KMS-11 (cell line): Measurements from ENCODE around the gene CAPN11.

Experiments
- H2AFZ ChIP-seq: fragments of 200-600 bp; sonication (generic); 2 replicates; pipeline ENCODE4 v1.6.1; 2016; ENCODE audit warnings: antibody characterized with exemption, mixed run types, low read depth
- H3K27ac ChIP-seq: fragments of 200-600 bp; sonication (generic); 2 replicates; pipeline ENCODE4 v1.6.1; 2016; ENCODE audit warnings: mild to moderate bottlenecking, mixed run types
- H3K27me3 ChIP-seq: fragments of 200-600 bp; sonication (generic); 2 replicates; pipeline ENCODE4 v1.6.1; 2017; ENCODE audit warnings: mild to moderate bottlenecking, low read depth, mixed run types, moderate library complexity; ENCODE audit not compliant: insufficient read depth
- H3K36me3 ChIP-seq: fragments of 200-600 bp; sonication (generic); 2 replicates; pipeline ENCODE4 v1.6.1; 2017; ENCODE audit warnings: mild to moderate bottlenecking, mixed run types; ENCODE audit not compliant: insufficient read depth
- H3K4me1 ChIP-seq: fragments of 200-600 bp; sonication (generic); 2 replicates; pipeline ENCODE4 v1.6.1; 2016; ENCODE audit warnings: mild to moderate bottlenecking, low read depth, mixed run types; ENCODE audit not compliant: poor library complexity, severe bottlenecking
- H3K4me2 ChIP-seq: fragments of 200-600 bp; sonication (generic); 2 replicates; pipeline ENCODE4 v1.7.0; 2016; ENCODE audit warnings: mild to moderate bottlenecking, mixed run types
- H3K4me3 ChIP-seq: fragments of 200-600 bp; sonication (generic); IDR thresholded peaks from 2 replicates; pipeline ENCODE4 v1.6.1; 2017; ENCODE audit warnings: low read depth, low read length, mixed read lengths; ENCODE audit not compliant: insufficient read depth
- H3K79me2 ChIP-seq: fragments of 200-600 bp; sonication (generic); 2 replicates; pipeline ENCODE4 v1.6.1; 2016; ENCODE audit warnings: low read depth, mixed run types; ENCODE audit not compliant: insufficient read depth
- H3K9ac ChIP-seq: fragments of 200-600 bp; sonication (generic); 2 replicates; pipeline ENCODE4 v1.6.1; 2016; ENCODE audit warnings: mild to moderate bottlenecking, mixed run types
- H4K20me1 ChIP-seq: fragments of 200-600 bp; sonication (generic); 2 replicates; pipeline ENCODE4 v1.6.1; 2016; ENCODE audit warnings: mild to moderate bottlenecking, mixed run types; ENCODE audit not compliant: insufficient read depth
- CTCF ChIP-seq: fragments of 200-600 bp; sonication (generic); conservative IDR thresholded peaks from 2 replicates; pipeline ENCODE4 v1.6.1; 2017; ENCODE audit warnings: low read depth, mild to moderate bottlenecking, antibody characterized with exemption, low read length, moderate library complexity, mixed read lengths

The CAPN11 gene

GRCh38 chr6:44123544-44123943, 35.1 kb upstream of the CAPN11 start:
- peaks cover 64% of the 10 kb centered on the region for H4K20me1 ChIP-seq
- H3K79me2 ChIP-seq, result peaks cover 84% of the 10 kb centered on the region
- H3K4me3 ChIP-seq, result no peak overlapping the region
- H2AFZ ChIP-seq, result no peak overlapping the region
- H3K36me3 ChIP-seq, result no peaks in the 10 kb centered on the region
- H3K4me1 ChIP-seq, result peaks cover 70% of the 10 kb centered on the region
- peak overlapping the region; percentile 10; the same call in 1 of the 2 replicates for H3K4me2 ChIP-seq
- TF ChIP-seq CTCF, result no peak
- H3K9ac ChIP-seq, result no peak overlapping the region
- no peak overlapping the region for H3K27ac ChIP-seq
- H3K27me3 ChIP-seq, result no peaks in the 10 kb centered on the region

- Histone ChIP-seq H3K4me2 (peak overlapping the region; percentile 88), H3K4me1 (peaks cover 50% of the 10 kb centered on the region), H2AFZ (peak overlapping the region; percentile 14; the same call in 1 of the 2 replicates), H3K27ac (peak overlapping the region; percentile 45), H3K4me3 (no peak overlapping the region), H3K36me3 (no peaks in the 10 kb centered on the region), H3K9ac (peak overlapping the region; percentile 73), H4K20me1 (peaks cover 41% of the 10 kb centered on the region), H3K79me2 (peaks cover 54% of the 10 kb centered on the region), H3K27me3 (no peaks in the 10 kb centered on the region)
- no peak for TF ChIP-seq CTCF
These were observed 32.1 kb upstream of the CAPN11 start for GRCh38 chr6:44126320-44127149.

GRCh38 chr6:44127186-44128019, 31.2 kb upstream of the CAPN11 start, which contains the start of the genes MRPL14 and TMEM63B:
Gene MRPL14 (minus strand): TSS chr6:44127452. CDS start chr6:44116611, 10,841 bp downstream.
Gene TMEM63B (plus strand): TSS chr6:44127554. CDS start chr6:44134585, 7,031 bp downstream.
- Histone ChIP-seq H3K4me2 (peak within 1 kb of the TSS; percentile 88), H4K20me1 (peaks cover 38% of the 10 kb centered on the region)

More at GRCh38 chr6:44127186-44128019, 31.2 kb upstream of the CAPN11 start, which contains the start of the genes MRPL14 and TMEM63B:
- no peaks in the 10 kb centered on the region for H3K27me3 ChIP-seq
- peak within 1 kb of the TSS; percentile 68 for H2AFZ ChIP-seq
- H3K27ac ChIP-seq, result peak within 1 kb of the TSS; percentile 45
- no peak for TF ChIP-seq CTCF
- H3K4me3 ChIP-seq, result no peak within 1 kb of the TSS
- H3K4me1 ChIP-seq, result peaks cover 41% of the 10 kb centered on the region
- no peaks in the 10 kb centered on the region for H3K36me3 ChIP-seq
- peak within 1 kb of the TSS; percentile 73 for H3K9ac ChIP-seq
- peaks cover 45% of the 10 kb centered on the region for H3K79me2 ChIP-seq
